Neural progenitor cell (in vitro differentiated cells): ENCODE results near the gene OR10X1. TPM values are rescaled to one million over a fixed set of nuclear protein-coding genes. Genes with fewer than 3 reads are reported as not detected.

Source experiments
- DNase-seq: peaks from one replicate; pipeline ENCODE4 v3.0.0-alpha.2; 2016; ENCODE audit warnings: low spot score
- H2AFZ ChIP-seq: fragments of 200-600 bp; sonication (generic); replicated peaks from 2 replicates; pipeline ENCODE4 v1.6.1; 2016; ENCODE audit warnings: antibody characterized with exemption
- H3F3A ChIP-seq: fragments of 200-600 bp; sonication (generic); 2 replicates; pipeline ENCODE4 v1.6.1; 2016; ENCODE audit warnings: antibody characterized with exemption, low read depth
- H3K27ac ChIP-seq: fragments of 200-600 bp; sonication (generic); 2 replicates; pipeline ENCODE4 v1.5.1; 2016; ENCODE audit warnings: mild to moderate bottlenecking
- H3K27me3 ChIP-seq: fragments of 200-600 bp; sonication (generic); 2 replicates; pipeline ENCODE4 v1.6.1; 2016; ENCODE audit warnings: mild to moderate bottlenecking, moderate library complexity
- H3K36me3 ChIP-seq: fragments of 200-600 bp; sonication (generic); 2 replicates; pipeline ENCODE4 v1.5.1; 2016
- H3K4me1 ChIP-seq: fragments of 200-600 bp; sonication (generic); 2 replicates; pipeline ENCODE4 v1.6.1; 2016; ENCODE audit warnings: mixed run types
- H3K4me2 ChIP-seq: fragments of 200-600 bp; sonication (generic); 2 replicates; pipeline ENCODE4 v1.6.1; 2016
- H3K4me3 ChIP-seq: fragments of 200-600 bp; sonication (generic); 2 replicates; pipeline ENCODE4 v1.5.1; 2016
- H3K79me2 ChIP-seq: fragments of 200-600 bp; sonication (generic); 2 replicates; pipeline ENCODE4 v1.6.1; 2016; ENCODE audit warnings: low read depth
- H3K9ac ChIP-seq: fragments of 200-600 bp; sonication (generic); 2 replicates; pipeline ENCODE4 v1.6.1; 2016
- H3K9me3 ChIP-seq: fragments of 200-600 bp; sonication (generic); 2 replicates; pipeline ENCODE4 v1.5.1; 2016; ENCODE audit warnings: low read depth
- H4K20me1 ChIP-seq: fragments of 200-600 bp; sonication (generic); 2 replicates; pipeline ENCODE4 v1.6.1; 2016; ENCODE audit warnings: low read depth
- H3K27ac Mint-ChIP-seq: 3 replicates; pipeline ENCODE4 v1.8.0; 2021; ENCODE audit warnings: mixed read lengths
- H3K27me3 Mint-ChIP-seq: 2 replicates; pipeline ENCODE4 v1.8.0; 2022; ENCODE audit warnings: low read depth, mild to moderate bottlenecking, inconsistent platforms, moderate library complexity, mixed read lengths; ENCODE audit not compliant: insufficient read depth
- H3K36me3 Mint-ChIP-seq: 3 replicates; pipeline ENCODE4 v1.8.0; 2021; ENCODE audit warnings: mixed read lengths
- H3K4me1 Mint-ChIP-seq: 3 replicates; pipeline ENCODE4 v1.8.0; 2021; ENCODE audit warnings: mixed read lengths
- H3K4me3 Mint-ChIP-seq: 3 replicates; pipeline ENCODE4 v1.8.0; 2021; ENCODE audit warnings: mild to moderate bottlenecking, moderate library complexity, mixed read lengths
- H3K9me3 Mint-ChIP-seq: 3 replicates; pipeline ENCODE4 v1.8.0; 2020; ENCODE audit warnings: mixed read lengths
- CTCF ChIP-seq: fragments of 200-600 bp; sonication (generic); IDR thresholded peaks from 2 replicates; pipeline ENCODE4 v1.5.1; 2017; ENCODE audit warnings: antibody characterized with exemption, mild to moderate bottlenecking
- EZH2 ChIP-seq: fragments of 200-600 bp; sonication (generic); IDR thresholded peaks from 2 replicates; pipeline ENCODE4 v1.6.1; 2017; ENCODE audit warnings: antibody characterized with exemption, mild to moderate bottlenecking, moderate library complexity
- EZH2phosphoT487 ChIP-seq: fragments of 200-600 bp; sonication (generic); IDR thresholded peaks from 2 replicates; pipeline ENCODE4 v1.6.1; 2017; ENCODE audit warnings: antibody characterized with exemption
- total RNA-seq: library from RNA; depleted of rRNA; stranded (reverse); fragments of >200 nt; gene quantifications from 2 replicates; pipeline ENCODE4 v1.2.3, GENCODE V29; 2015; ENCODE audit warnings: low replicate concordance

The OR10X1 gene
- total RNA-seq, 1 donor from 2014 or later = not detected

- Histone ChIP-seq H3K4me3 (no peak within 1 kb of the TSS), H3K79me2 (no peaks in the 10 kb centered on the region), H3K27ac (no peak within 1 kb of the TSS), H2AFZ (peak within 1 kb of the TSS; percentile 11), H3K36me3 (no peaks in the 10 kb centered on the region), H4K20me1 (no peaks in the 10 kb centered on the region), H3K9ac (no peak within 1 kb of the TSS), H3F3A (no peaks in the 10 kb centered on the region), H3K9me3 (no peaks in the 10 kb centered on the region), H3K27me3 (no peaks in the 10 kb centered on the region), H3K4me1 (no peaks in the 10 kb centered on the region), H3K4me2 (no peak within 1 kb of the TSS)
- no peak for TF ChIP-seq EZH2
- H3K36me3 Mint-ChIP-seq = no peaks in the 10 kb centered on the region
- H3K4me1 Mint-ChIP-seq = no peaks in the 10 kb centered on the region
- H3K27ac Mint-ChIP-seq = no peak within 1 kb of the TSS
- H3K4me3 Mint-ChIP-seq = no peak within 1 kb of the TSS
- H3K27me3 Mint-ChIP-seq = peaks cover 2% of the 10 kb centered on the region
- DNase-seq = no peak
- H3K9me3 Mint-ChIP-seq = no peaks in the 10 kb centered on the region
Measured at GRCh38 chr1:158554352-158554751, 25.3 kb downstream of the OR10X1 start, which contains the start of gene OR6Y1. Gene OR6Y1, minus strand, starts transcription at chr1:158554405. Its CDS starts 6,300 bp downstream, at chr1:158548105.

- Histone ChIP-seq H3K9me3 (no peaks in the 10 kb centered on the region), H3K4me1 (no peaks in the 10 kb centered on the region), H3K27ac (no peak overlapping the region), H3K79me2 (no peaks in the 10 kb centered on the region), H3K27me3 (no peaks in the 10 kb centered on the region), H2AFZ (no peak overlapping the region), H3K9ac (no peak overlapping the region), H3K4me3 (no peak overlapping the region), H4K20me1 (no peaks in the 10 kb centered on the region), H3K4me2 (no peak overlapping the region), H3K36me3 (no peaks in the 10 kb centered on the region), H3F3A (no peaks in the 10 kb centered on the region)
- TF ChIP-seq CTCF = no peak
- TF ChIP-seq EZH2phosphoT487 = no peak
- no peak for TF ChIP-seq EZH2
- Mint-ChIP-seq H3K27ac (no peak overlapping the region), H3K4me1 (no peaks in the 10 kb centered on the region), H3K27me3 (peaks cover 2% of the 10 kb centered on the region), H3K36me3 (no peaks in the 10 kb centered on the region), H3K4me3 (no peak overlapping the region), H3K9me3 (no peaks in the 10 kb centered on the region)
- DNase-seq = no peak
Measured at GRCh38 chr1:158552296-158552695, 27.4 kb downstream of the OR10X1 start.

GRCh38 chr1:158547533-158547932 lies 32.2 kb downstream of the OR10X1 start:
- H3K4me3 Mint-ChIP-seq = no peak overlapping the region
- no peak overlapping the region for H3K27ac ChIP-seq

More at GRCh38 chr1:158547533-158547932, 32.2 kb downstream of the OR10X1 start:
- no peak overlapping the region for H2AFZ ChIP-seq
- no peak overlapping the region for H3K27ac Mint-ChIP-seq
- no peaks in the 10 kb centered on the region for H3K9me3 Mint-ChIP-seq
- H3K36me3 Mint-ChIP-seq = no peaks in the 10 kb centered on the region
- no peaks in the 10 kb centered on the region for H3K36me3 ChIP-seq
- no peak for TF ChIP-seq CTCF
- TF ChIP-seq EZH2 = no peak
- no peak for TF ChIP-seq EZH2phosphoT487
- H3K4me1 Mint-ChIP-seq = no peaks in the 10 kb centered on the region
- H3K4me3 ChIP-seq = no peak overlapping the region
- H3K27me3 Mint-ChIP-seq = peaks cover 2% of the 10 kb centered on the region
- H3K4me2 ChIP-seq = no peak overlapping the region
- H3K4me1 ChIP-seq = no peaks in the 10 kb centered on the region
- H3F3A ChIP-seq = no peaks in the 10 kb centered on the region
- no peaks in the 10 kb centered on the region for H3K9me3 ChIP-seq
- no peaks in the 10 kb centered on the region for H3K79me2 ChIP-seq
- DNase-seq = no peak
- no peak overlapping the region for H3K9ac ChIP-seq
- no peaks in the 10 kb centered on the region for H3K27me3 ChIP-seq
- H4K20me1 ChIP-seq = no peaks in the 10 kb centered on the region
